SJCRH30 (cell line): ENCODE data around the gene RXRG. TPM values are rescaled to one million over a fixed set of nuclear protein-coding genes. Genes with fewer than 3 reads are reported as not detected.
A peak's percentile ranks its signal among the peaks of the same experiment; 100 is the strongest.

Experiments used
- DNase-seq, 2 experiments: peaks; one replicate each; pipeline ENCODE4 v3.0.0-alpha.2; 2015 to 2020
- H3K27ac ChIP-seq: fragments of 250-450 bp; sonication (Bioruptor Pico); 2 replicates; pipeline ENCODE4 v1.5.1; 2020; ENCODE audit warnings: mild to moderate bottlenecking, moderate library complexity
- H3K27me3 ChIP-seq: fragments of 250-450 bp; sonication (Bioruptor Pico); 2 replicates; pipeline ENCODE4 v1.5.1; 2020; ENCODE audit warnings: mild to moderate bottlenecking, moderate library complexity
- H3K36me3 ChIP-seq: fragments of 250-450 bp; sonication (Bioruptor Pico); 2 replicates; pipeline ENCODE4 v1.5.1; 2020; ENCODE audit warnings: mild to moderate bottlenecking, moderate library complexity
- H3K4me1 ChIP-seq: fragments of 250-450 bp; sonication (Bioruptor Pico); 2 replicates; pipeline ENCODE4 v1.5.1; 2020; ENCODE audit warnings: mild to moderate bottlenecking, moderate library complexity
- H3K4me3 ChIP-seq: fragments of 250-450 bp; sonication (Bioruptor Pico); 2 replicates; pipeline ENCODE4 v1.5.1; 2020; ENCODE audit warnings: mild to moderate bottlenecking, moderate library complexity
- H3K9me3 ChIP-seq: fragments of 250-450 bp; sonication (Bioruptor Pico); replicated peaks from 2 replicates; pipeline ENCODE4 v1.5.1; 2020; ENCODE audit warnings: mild to moderate bottlenecking, moderate library complexity
- total RNA-seq: library from RNA; depleted of rRNA; stranded (reverse); fragments of >200 nt; shearing (Covaris generic); gene quantifications from 2 replicates; pipeline ENCODE4 v1.2.3, GENCODE V29; 2014; rRNA removed

RXRG gene
- total RNA-seq, result 10.9 and 13.4 TPM in 2 replicates

DNA sequence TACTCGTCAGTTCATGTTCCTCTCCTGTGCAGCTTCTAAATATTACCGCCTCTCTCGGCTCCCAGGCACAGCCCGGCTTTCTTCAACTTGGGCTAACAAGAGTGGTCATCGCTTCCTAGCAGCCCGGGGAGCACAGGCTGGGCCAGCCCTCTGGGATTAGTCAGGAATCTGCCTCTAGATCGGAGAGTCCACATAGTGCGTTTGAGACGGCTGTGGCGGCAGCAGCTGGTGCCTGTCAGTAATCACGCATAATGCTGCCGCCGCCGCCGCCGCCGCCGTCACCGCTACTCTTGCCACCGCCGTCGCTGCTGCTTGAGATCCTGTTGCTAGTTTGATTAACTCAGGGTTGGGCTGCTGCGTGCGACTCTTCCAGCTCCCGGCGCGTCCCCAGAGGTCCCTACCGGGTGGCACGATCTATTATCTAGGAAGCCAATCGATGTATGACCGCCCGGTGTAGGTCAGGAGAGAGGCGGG, at the start of gene RXRG:
Gene RXRG (minus strand): TSS at position 230 of the 474 bp plus-strand sequence. CDS start 233 bp downstream, outside the sequence.
- Histone ChIP-seq H3K9me3 (no peaks in the 10 kb centered on the region), H3K27ac (peak within 1 kb of the TSS; percentile 61), H3K27me3 (no peaks in the 10 kb centered on the region), H3K36me3 (no peaks in the 10 kb centered on the region), H3K4me1 (peaks cover 21% of the 10 kb centered on the region), H3K4me3 (peak within 1 kb of the TSS; percentile 63)
- peak; percentile 93 to 95 for DNase-seq

DNA sequence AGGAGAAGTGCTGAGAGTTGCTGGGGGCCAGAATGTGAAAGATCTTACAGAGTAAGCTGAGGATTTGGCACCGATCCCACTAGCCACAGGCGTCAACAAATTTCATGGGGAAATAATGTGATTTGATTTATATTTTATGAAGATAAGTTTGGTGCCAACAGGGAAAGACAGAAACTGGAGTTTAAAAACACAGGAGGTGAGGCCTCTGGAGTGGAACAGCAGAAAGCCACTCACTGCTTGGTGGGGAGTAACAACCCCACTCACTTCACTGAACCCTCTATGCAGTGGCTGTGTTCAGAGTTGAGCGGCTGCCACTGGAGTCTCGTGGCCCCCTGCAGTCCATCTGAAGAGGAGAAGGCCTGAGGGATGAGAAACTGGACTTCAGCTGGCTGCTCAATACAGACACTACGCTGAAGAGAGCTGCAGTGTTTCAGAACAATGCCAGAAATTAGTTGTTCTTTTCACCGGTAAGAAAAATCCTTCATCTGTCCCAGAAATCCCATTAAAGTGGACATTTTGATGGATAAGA, 48.0 kb upstream of the RXRG start:
- Histone ChIP-seq H3K9me3 (no peaks in the 10 kb centered on the region), H3K4me1 (peaks cover 12% of the 10 kb centered on the region), H3K36me3 (no peaks in the 10 kb centered on the region), H3K27ac (no peak overlapping the region), H3K4me3 (no peak overlapping the region), H3K27me3 (no peaks in the 10 kb centered on the region)
- DNase-seq, result no peak

DNA sequence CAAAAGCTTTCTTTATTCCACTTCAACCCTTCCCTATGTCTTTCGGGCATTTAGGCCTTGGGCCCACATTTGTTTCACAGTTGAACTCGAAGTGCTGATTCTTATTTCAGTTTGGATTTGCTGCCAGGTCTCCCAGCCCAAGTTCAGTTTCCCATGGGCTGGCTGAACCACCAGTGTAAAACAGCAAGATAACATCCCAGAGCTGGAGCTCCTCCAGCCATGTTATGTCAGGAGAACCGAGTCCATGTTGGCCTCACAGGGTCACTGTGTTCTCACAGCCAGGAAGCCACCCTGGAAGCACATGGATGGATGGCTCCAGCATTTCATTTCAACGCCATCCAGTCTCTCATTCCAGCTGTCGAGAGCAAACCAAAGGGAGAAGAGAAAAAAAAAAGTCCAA, 45.2 kb upstream of the RXRG start:
- Histone ChIP-seq H3K27ac (no peak overlapping the region), H3K27me3 (no peaks in the 10 kb centered on the region), H3K9me3 (no peaks in the 10 kb centered on the region), H3K36me3 (no peaks in the 10 kb centered on the region), H3K4me3 (no peak overlapping the region), H3K4me1 (no peaks in the 10 kb centered on the region; the same call in 1 of the 2 replicates)
- DNase-seq, result no peak

DNA sequence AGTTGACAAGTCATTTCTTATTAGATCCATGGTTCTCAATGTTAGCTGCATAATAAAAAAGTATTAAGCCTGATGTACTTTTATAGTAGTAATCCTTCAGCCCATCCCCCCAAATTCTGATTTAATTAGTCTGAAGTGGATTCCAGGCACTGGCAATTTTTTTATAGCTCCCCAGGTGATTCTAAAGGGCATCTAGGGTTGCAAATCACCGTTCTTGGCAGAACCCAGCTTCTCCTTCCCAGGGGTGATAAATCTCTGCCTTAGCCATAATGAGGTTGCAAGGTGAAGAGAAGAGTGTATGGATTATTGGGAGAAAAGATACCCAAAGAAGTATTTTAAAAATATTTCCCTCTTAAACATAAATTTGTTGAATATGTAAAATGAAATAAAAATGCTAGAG, 43.0 kb upstream of the RXRG start:
- H3K27me3 ChIP-seq, result no peaks in the 10 kb centered on the region
- no peak for DNase-seq
- H3K4me1 ChIP-seq, result no peaks in the 10 kb centered on the region
- no peaks in the 10 kb centered on the region for H3K9me3 ChIP-seq
- H3K36me3 ChIP-seq, result no peaks in the 10 kb centered on the region
- H3K27ac ChIP-seq, result no peak overlapping the region
- no peak overlapping the region for H3K4me3 ChIP-seq

DNA sequence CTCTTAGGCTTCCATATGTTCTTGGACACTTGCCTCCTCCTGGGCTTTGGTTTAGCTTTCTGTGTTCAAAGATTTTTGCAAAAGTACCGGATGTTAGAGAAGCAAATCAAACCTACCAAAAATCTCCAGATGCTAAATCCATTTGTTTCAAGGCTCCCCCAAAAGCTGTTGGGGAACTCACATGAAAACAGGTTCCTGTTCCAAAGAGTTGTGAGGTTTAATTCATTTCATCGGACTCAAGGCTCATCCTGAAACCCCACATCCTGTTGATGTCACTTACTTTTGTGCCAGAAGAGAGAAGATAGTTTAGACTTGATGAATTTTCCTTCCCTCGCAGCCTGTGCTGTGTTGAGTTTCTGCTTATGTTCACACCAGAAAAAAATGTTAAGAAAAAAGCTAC, 41.7 kb upstream of the RXRG start:
- Histone ChIP-seq H3K4me1 (peaks cover 7% of the 10 kb centered on the region), H3K27ac (no peak overlapping the region), H3K36me3 (no peaks in the 10 kb centered on the region), H3K27me3 (no peaks in the 10 kb centered on the region), H3K9me3 (no peaks in the 10 kb centered on the region), H3K4me3 (no peak overlapping the region)
- no peak for DNase-seq

DNA sequence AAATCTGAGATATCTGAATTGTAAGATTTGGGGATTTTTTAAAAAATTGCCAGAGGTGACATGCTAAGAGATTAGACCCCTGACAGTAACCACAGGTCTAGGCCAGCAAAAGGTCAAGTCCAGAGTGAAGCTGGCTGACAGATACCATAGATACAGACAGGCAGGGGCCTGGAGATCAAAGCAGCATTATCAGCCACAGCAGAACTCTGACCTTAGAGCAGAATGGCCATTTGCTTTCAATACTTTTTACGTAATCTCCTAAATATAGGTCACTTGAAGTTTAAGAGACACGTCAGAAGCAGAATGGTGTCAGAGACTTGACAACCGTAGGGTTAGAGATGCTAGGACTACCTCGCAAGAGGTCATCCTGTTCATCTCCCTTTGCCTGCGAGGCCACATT, 40.8 kb upstream of the RXRG start:
- Histone ChIP-seq H3K36me3 (no peaks in the 10 kb centered on the region), H3K4me3 (no peak overlapping the region), H3K9me3 (no peaks in the 10 kb centered on the region), H3K27me3 (no peaks in the 10 kb centered on the region), H3K27ac (no peak overlapping the region), H3K4me1 (peaks cover 7% of the 10 kb centered on the region)
- DNase-seq, result no peak

DNA sequence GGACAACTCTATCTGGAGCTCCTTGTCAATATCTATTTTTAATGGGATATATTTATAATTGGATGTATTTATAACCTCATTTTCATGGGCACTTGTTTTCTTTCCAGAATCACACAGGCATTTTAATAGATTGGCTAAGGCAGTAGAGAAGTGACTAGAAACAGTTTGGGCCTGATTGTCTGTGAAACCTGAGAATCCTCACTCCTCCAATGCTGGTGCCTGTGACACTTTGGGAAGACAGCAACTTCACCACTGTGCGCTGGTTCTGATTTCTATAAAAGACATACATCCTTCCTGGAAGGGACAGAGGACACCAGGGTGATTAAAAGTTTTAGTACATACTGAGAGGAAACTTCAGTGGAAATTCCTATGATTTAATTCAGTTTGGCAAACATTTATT, 39.6 kb upstream of the RXRG start:
- no peak for DNase-seq
- H3K27me3 ChIP-seq, result no peaks in the 10 kb centered on the region
- peaks cover 7% of the 10 kb centered on the region for H3K4me1 ChIP-seq
- no peaks in the 10 kb centered on the region for H3K9me3 ChIP-seq
- no peak overlapping the region for H3K4me3 ChIP-seq
- H3K36me3 ChIP-seq, result no peaks in the 10 kb centered on the region
- H3K27ac ChIP-seq, result no peak overlapping the region

DNA sequence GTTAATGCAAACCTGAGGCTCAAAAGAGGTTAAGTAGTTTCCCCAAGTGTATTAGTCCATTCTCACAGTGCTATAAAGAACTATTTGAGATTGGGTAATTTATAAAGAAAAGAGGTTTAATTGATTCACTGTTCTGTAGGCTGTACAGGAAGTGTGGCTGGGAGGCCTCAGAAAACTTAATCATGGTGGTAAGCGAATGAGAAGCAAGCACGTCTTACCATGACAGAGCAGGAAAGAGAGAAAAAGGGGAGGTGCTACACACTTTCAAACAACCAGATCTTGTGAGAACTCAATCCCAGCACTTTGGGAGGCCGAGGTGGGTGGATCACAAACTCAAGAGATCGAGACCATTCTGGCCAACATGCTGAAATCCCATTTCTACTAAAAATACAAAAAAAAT, 38.5 kb upstream of the RXRG start:
- Histone ChIP-seq H3K27me3 (no peaks in the 10 kb centered on the region), H3K4me3 (no peak overlapping the region), H3K36me3 (no peaks in the 10 kb centered on the region)

DNA sequence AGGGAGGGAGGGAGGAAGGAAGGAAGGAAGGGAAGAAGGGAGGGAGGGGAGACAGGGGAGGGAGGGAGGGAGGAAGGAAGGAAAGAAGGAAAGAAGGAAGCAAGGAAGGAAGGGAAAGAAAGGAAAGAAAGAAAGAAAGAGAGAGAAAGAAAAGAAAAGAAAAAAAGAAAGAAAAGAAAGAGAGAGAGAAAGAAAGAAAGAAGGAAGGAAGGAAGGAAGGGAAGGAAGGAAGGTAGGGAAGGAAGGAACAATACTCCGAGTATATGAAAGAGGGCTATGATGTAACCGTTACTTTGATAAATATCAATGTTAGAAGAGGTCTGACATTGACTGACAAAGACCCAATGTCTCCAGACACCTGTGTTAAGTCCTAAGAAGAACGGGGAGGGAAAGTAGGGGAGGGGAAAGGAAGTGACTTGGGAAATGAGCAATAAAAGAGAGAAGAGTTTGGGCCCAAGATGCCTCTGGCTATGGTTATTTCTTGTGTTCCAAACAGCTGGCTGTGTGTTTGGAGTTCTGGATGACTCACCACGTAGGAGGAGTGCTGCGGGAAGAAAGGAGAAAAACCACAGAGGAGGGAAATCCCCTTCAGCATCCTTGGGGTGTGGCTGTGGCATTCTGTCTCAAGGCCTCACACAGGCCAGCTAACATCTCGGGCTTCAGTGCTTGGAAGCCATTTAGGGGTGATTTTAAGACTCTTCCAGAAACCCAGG, 37.0 kb upstream of the RXRG start:
- Histone ChIP-seq H3K27ac (no peak overlapping the region), H3K9me3 (no peaks in the 10 kb centered on the region), H3K4me3 (no peak overlapping the region), H3K36me3 (no peaks in the 10 kb centered on the region), H3K4me1 (peaks cover 7% of the 10 kb centered on the region), H3K27me3 (no peaks in the 10 kb centered on the region)
- peak; percentile 61 to 74 for DNase-seq

More for the DNA sequence above, 38.5 kb upstream of the RXRG start:
- Histone ChIP-seq H3K9me3 (no peaks in the 10 kb centered on the region), H3K4me1 (peaks cover 7% of the 10 kb centered on the region), H3K27ac (no peak overlapping the region)
- no peak for DNase-seq

DNA sequence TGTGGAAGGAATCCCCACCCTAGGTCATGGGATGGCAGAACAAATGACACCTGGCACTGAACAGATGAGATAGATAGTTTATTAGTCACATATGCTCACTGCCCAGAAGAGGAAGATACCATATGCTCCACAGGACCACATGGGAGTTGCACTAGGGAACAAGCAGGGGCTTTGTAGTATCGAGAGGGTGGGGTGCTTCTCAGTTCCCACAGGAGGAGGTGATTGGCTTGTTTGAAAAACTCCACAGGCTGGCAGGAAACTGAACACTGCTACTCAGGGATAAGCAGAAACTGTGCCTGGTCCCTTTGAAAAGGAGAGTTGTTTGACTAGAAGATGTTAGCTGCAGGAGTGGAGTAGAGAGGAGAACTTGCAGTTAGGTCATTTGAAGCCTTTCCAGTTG, 31.9 kb upstream of the RXRG start:
- no peak overlapping the region for H3K27ac ChIP-seq
- no peak for DNase-seq
- H3K9me3 ChIP-seq, result no peaks in the 10 kb centered on the region
- peaks cover 7% of the 10 kb centered on the region; the same call in 1 of the 2 replicates for H3K27me3 ChIP-seq
- H3K36me3 ChIP-seq, result no peaks in the 10 kb centered on the region
- H3K4me3 ChIP-seq, result no peak overlapping the region
- H3K4me1 ChIP-seq, result no peaks in the 10 kb centered on the region

DNA sequence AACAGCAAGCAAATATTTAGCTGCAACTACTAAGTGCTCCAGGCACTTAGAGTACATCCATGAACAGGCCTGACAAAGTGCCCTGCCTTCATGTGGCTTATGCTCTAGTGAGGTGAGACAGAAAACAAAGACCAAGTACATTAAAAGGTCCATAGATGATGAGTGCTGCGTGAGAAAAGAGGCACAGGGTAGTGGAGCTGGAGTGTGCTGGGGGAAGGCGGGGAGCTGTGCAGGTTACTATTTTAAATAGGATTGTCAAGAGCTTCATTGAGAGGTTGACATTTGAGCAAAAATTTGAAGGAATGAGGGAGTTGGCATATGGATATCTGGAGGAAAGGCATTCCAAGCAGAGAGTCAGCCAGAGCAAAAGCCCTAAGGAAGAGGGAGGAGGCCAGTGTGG, 29.3 kb upstream of the RXRG start:
- DNase-seq, result no peak
- Histone ChIP-seq H3K4me1 (no peaks in the 10 kb centered on the region), H3K27me3 (peaks cover 7% of the 10 kb centered on the region; the same call in 1 of the 2 replicates), H3K4me3 (no peak overlapping the region), H3K27ac (no peak overlapping the region), H3K36me3 (no peaks in the 10 kb centered on the region), H3K9me3 (no peaks in the 10 kb centered on the region)

DNA sequence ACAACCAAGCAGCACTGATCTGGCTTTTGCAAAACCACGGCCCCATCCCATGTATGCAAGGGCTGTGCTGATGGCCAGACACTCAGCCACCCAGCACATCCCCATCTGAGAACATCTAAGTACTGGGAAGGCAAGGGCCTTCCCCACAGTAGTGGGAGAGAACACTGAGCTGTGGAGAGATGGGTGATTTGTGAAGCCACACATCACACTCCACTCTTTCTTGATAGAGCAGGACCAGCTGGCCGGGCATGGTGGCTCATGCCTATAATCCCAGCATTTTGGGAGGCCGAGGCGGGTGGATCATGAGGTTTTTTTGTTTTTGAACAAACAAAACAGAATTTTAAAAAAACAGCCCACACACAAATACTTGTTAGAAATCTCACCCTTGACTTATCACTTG, 28.2 kb upstream of the RXRG start:
- Histone ChIP-seq H3K4me1 (no peaks in the 10 kb centered on the region), H3K4me3 (no peak overlapping the region), H3K27ac (no peak overlapping the region), H3K27me3 (peaks cover 7% of the 10 kb centered on the region; the same call in 1 of the 2 replicates), H3K36me3 (no peaks in the 10 kb centered on the region), H3K9me3 (no peaks in the 10 kb centered on the region)
- no peak for DNase-seq

DNA sequence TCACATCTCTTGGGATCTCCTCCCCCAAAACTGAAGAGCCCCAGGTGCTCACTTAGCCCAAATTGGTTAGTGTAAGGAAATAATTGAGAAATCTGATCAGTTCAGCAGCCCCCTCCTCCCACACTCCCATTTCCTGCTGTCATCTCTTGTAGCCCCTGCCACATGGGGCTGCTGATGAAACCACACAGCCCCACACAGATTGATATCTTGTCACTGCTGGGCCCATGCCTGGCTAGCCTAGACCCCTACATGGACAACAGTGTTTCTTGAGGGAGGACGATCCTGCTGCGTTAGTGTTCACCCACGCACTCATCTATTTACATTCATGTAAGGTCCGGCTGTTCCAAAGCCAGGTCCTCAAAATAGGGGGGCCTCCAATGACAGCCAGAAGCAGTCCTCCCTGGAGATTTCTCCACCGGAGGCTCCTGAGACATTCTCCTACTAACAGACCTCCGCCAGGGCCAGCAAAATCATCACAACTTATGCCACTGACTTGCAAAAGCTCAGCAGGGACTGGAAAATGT, 23.9 kb upstream of the RXRG start:
- DNase-seq, result no peak
- no peaks in the 10 kb centered on the region for H3K9me3 ChIP-seq
- H3K27me3 ChIP-seq, result peaks cover 7% of the 10 kb centered on the region; the same call in 1 of the 2 replicates
- H3K4me1 ChIP-seq, result no peaks in the 10 kb centered on the region
- no peaks in the 10 kb centered on the region for H3K36me3 ChIP-seq
- no peak overlapping the region for H3K4me3 ChIP-seq
- no peak overlapping the region for H3K27ac ChIP-seq

DNA sequence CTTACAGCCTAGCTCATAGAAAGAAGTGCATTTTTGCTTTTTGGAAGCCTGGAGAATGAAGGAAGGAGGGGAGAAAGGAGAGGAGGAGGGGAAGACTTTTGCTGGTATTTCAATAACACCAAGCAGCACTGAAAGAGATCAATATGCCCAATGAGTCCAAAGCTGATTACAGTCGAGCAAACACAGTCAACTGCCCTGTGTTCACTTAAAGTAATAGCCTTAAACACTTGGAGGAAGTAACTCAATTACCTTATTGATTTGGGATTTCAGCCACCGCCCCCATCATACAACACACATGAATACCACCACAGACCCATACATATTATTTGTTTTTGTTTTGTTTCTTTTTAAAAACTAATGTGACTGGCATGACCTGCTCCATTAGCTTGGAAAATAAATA, 23.3 kb upstream of the RXRG start:
- Histone ChIP-seq H3K4me3 (no peak overlapping the region), H3K27me3 (peaks cover 7% of the 10 kb centered on the region; the same call in 1 of the 2 replicates), H3K9me3 (no peaks in the 10 kb centered on the region), H3K36me3 (no peaks in the 10 kb centered on the region), H3K27ac (no peak overlapping the region), H3K4me1 (no peaks in the 10 kb centered on the region)
- no peak for DNase-seq

DNA sequence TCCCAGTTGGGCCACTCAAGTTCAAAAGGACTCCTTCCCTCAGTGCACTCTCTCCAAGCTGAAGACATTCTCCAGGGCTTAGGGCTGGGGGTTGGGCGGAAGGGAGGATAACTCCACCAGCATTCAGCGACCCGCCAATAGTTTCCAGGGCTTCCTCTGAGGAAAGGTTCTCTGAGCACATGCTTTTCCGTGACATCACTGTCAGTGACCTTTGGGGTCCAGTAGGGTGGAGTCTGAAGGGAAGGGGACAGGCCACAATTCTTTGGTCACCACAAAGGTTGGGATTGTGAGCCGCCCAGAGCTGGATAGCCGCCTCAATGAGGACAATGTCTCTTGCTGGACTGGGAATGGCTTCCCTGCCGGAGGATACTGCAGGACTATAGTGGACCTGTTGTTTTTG, 22.8 kb upstream of the RXRG start:
- Histone ChIP-seq H3K4me1 (no peaks in the 10 kb centered on the region), H3K9me3 (no peaks in the 10 kb centered on the region), H3K27ac (no peak overlapping the region), H3K36me3 (no peaks in the 10 kb centered on the region), H3K4me3 (no peak overlapping the region), H3K27me3 (peaks cover 2% of the 10 kb centered on the region; the same call in 1 of the 2 replicates)
- no peak for DNase-seq
